ENCODE results near the gene AFAP1L2. TPM values are rescaled to one million over a fixed set of nuclear protein-coding genes. Genes with fewer than 3 reads are reported as not detected.

Gene AFAP1L2
- total RNA-seq, 1 donor from 2014 or later: 5.3 TPM

DNA sequence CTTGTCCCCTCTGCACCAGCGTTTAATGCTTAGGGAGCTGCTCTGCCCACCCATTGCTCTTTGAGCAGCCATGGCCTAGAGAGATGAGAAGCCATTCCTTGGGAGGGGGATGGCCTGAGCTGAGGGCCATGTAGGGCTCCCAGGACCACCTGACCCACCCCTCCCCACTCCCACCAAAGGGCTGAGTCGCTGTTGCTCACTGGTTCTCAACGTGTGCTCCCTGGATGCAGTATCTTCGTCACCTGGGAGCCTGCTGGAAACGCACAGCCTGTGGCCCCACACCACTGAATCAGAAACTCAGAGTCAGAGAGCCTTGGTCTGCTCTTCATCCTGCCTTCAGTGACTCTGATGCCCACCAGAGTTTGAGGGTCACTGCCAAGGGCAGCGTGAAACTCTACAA lies 128.2 kb downstream of the AFAP1L2 start:
- TF ChIP-seq, protein P1, sequence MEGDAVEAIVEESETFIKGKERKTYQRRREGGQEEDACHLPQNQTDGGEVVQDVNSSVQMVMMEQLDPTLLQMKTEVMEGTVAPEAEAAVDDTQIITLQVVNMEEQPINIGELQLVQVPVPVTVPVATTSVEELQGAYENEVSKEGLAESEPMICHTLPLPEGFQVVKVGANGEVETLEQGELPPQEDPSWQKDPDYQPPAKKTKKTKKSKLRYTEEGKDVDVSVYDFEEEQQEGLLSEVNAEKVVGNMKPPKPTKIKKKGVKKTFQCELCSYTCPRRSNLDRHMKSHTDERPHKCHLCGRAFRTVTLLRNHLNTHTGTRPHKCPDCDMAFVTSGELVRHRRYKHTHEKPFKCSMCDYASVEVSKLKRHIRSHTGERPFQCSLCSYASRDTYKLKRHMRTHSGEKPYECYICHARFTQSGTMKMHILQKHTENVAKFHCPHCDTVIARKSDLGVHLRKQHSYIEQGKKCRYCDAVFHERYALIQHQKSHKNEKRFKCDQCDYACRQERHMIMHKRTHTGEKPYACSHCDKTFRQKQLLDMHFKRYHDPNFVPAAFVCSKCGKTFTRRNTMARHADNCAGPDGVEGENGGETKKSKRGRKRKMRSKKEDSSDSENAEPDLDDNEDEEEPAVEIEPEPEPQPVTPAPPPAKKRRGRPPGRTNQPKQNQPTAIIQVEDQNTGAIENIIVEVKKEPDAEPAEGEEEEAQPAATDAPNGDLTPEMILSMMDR (IDR thresholded peaks at IDR 0.05): no peak
- H3K9me3 ChIP-seq: no peaks in the 10 kb centered on the region
- H3K36me3 ChIP-seq: no peaks in the 10 kb centered on the region
- DNase-seq (no peak), ATAC-seq (no peak)
- intact Hi-C loops (cut with DNase I): no loop called here
- no peaks in the 10 kb centered on the region for H3K27me3 ChIP-seq (ENCODE audit: low read depth)
- no peak overlapping the region for H3K27ac ChIP-seq
- H3K4me3 ChIP-seq: no peak overlapping the region
- H3K4me1 ChIP-seq: no peaks in the 10 kb centered on the region

DNA sequence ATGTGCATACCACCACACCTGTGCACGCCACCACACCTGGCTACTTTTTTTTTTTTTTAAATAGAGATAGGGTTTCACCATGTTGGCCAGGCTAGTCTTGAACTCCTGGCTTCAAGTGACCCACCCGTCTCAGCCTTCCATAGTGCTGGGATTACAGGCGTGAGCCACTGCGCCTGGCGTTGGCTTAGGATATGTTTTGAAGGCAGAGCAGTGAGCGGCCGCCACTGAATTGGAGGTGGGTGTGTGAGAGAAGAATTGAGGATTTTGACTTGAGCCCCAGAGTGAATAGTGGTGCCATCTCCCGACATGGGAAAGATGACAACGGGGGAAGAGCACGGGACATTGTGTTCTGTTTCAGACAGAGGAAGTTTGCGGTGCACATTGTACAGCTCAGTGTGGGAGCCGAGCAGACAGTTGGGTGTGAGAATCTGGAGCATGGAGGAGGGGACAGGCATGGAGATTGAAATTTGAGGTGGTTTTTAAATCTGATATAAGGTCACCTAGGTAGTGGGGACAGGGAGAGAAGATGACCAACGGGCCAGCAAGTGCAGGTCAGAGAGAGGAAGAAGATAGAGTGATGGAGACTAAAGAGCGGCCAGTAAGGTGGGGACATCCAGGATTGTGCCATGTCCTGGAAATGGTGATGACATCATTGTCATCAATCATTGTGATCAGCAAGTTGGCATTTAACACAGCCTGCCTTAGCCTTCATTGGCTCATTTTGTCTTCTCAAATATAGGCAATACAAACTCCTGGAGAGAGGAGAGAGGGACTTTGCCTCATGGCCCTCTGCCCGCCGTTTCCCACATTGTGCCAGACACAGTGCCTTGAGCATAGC lies 129.5 kb downstream of the AFAP1L2 start:
- Histone ChIP-seq H3K27me3 (ENCODE audit: low read depth) (no peaks in the 10 kb centered on the region), H3K9me3 (no peaks in the 10 kb centered on the region), H3K4me1 (no peaks in the 10 kb centered on the region), H3K4me3 (no peak overlapping the region), H3K36me3 (no peaks in the 10 kb centered on the region), H3K27ac (no peak overlapping the region)
- TF ChIP-seq, protein P1 (IDR thresholded peaks at IDR 0.05): no peak
- intact Hi-C loops (cut with DNase I): no loop called here
- no peak for DNase-seq
- ATAC-seq: no peak

DNA sequence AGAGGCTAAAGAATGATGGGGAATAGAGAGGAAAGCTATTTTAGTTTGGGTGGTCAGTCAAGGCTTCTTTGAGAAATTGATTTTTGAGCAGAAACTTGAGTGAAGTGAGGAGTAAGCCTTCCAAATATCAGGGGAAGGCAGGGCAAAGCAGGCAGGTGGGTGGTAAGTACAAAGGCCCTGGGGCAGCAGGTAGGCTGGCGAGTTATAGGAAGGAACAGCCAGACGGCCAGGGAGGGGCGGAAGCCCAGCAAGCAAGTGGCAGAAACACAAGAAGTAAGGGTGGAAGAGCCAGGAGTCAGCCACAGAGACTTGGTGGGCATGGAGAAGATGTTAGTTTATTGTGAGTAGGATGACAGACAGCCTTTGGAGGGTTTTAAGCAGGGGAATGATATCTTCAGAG lies 130.4 kb downstream of the AFAP1L2 start:
- Histone ChIP-seq H3K27ac (no peak overlapping the region), H3K4me3 (no peak overlapping the region), H3K4me1 (no peaks in the 10 kb centered on the region), H3K9me3 (no peaks in the 10 kb centered on the region), H3K27me3 (ENCODE audit: low read depth) (no peaks in the 10 kb centered on the region), H3K36me3 (no peaks in the 10 kb centered on the region)
- no peak for DNase-seq
- TF ChIP-seq, protein P1 (IDR thresholded peaks at IDR 0.05): no peak
- intact Hi-C loops (cut with DNase I): no loop called here
- ATAC-seq: no peak

DNA sequence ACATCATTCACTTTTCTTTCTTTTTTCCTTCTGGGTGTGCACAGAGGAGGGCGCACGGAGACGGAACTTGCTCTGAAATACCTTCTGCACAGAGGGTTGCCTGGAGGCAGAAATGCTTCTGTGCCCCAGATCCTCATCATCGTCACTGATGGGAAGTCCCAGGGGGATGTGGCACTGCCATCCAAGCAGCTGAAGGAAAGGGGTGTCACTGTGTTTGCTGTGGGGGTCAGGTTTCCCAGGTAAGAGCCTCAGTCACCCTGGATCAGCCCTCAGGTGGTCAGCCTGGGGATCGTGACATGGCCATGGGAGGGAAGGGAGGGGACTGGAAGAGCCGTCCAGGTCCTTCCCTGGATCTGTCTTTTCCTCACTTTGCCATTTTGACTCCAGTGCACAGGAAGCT lies 131.6 kb downstream of the AFAP1L2 start:
- TF ChIP-seq, protein P1 (IDR thresholded peaks at IDR 0.05): no peak
- DNase-seq (no peak), ATAC-seq (no peak)
- intact Hi-C loops (cut with DNase I): no loop called here
- Histone ChIP-seq H3K4me1 (no peaks in the 10 kb centered on the region), H3K9me3 (no peaks in the 10 kb centered on the region), H3K4me3 (no peak overlapping the region), H3K36me3 (no peaks in the 10 kb centered on the region), H3K27ac (no peak overlapping the region), H3K27me3 (ENCODE audit: low read depth) (no peaks in the 10 kb centered on the region)

DNA sequence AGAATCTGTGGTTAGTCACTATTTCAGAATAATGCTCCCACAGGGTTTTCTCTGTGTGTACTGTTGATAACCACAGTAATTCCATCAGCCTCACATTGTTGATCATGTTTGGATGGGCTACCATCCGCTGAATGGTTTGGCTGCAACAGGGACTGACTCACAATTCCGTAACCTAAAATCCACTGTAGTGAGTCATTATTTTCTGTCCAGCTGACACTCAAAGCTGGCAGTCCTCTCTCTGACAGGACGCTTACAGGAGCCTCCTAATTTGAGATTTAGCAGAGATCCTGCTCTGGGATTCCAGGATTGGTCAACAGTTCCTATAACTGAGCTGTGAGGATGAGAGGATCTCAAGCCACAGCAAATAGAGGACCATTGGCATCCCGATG lies 132.5 kb downstream of the AFAP1L2 start:
- Histone ChIP-seq H3K27me3 (ENCODE audit: low read depth) (no peaks in the 10 kb centered on the region), H3K4me3 (no peak overlapping the region), H3K4me1 (peaks cover under 1% of the 10 kb centered on the region), H3K9me3 (no peaks in the 10 kb centered on the region), H3K27ac (no peak overlapping the region), H3K36me3 (no peaks in the 10 kb centered on the region)
- DNase-seq (no peak), ATAC-seq (peak; percentile 46 to 67)
- TF ChIP-seq, protein P1 (IDR thresholded peaks at IDR 0.05): no peak
- intact Hi-C loops (cut with DNase I): no loop called here

Data from lower lobe of right lung (tissue), 2 donors.